Renal pelvis (tissue), 4 donors: ENCODE results near the gene AFAP1L2. TPM values are rescaled to one million over a fixed set of nuclear protein-coding genes. Genes with fewer than 3 reads are reported as not detected.
"Not testable (repeated sequence)": the region's sequence is repeated elsewhere in the genome, so short reads cannot be mapped to it uniquely, and the experiment has no call there.

Experiments
- DNase-seq: peaks from one replicate; pipeline ENCODE4 v3.0.0-alpha.2; 2013
- polyA plus RNA-seq, 3 donors: library from polyadenylated mRNA; unstranded; fragments of 120-200 nt; gene quantifications; one replicate each; pipeline ENCODE4 v1.2.1, GENCODE V29; 2013; ENCODE audit not compliant: insufficient read length in 3 of 3

AFAP1L2 gene
- polyA plus RNA-seq, 3 donors: 40.1 to 45.6 (median 42.1) TPM

DNA sequence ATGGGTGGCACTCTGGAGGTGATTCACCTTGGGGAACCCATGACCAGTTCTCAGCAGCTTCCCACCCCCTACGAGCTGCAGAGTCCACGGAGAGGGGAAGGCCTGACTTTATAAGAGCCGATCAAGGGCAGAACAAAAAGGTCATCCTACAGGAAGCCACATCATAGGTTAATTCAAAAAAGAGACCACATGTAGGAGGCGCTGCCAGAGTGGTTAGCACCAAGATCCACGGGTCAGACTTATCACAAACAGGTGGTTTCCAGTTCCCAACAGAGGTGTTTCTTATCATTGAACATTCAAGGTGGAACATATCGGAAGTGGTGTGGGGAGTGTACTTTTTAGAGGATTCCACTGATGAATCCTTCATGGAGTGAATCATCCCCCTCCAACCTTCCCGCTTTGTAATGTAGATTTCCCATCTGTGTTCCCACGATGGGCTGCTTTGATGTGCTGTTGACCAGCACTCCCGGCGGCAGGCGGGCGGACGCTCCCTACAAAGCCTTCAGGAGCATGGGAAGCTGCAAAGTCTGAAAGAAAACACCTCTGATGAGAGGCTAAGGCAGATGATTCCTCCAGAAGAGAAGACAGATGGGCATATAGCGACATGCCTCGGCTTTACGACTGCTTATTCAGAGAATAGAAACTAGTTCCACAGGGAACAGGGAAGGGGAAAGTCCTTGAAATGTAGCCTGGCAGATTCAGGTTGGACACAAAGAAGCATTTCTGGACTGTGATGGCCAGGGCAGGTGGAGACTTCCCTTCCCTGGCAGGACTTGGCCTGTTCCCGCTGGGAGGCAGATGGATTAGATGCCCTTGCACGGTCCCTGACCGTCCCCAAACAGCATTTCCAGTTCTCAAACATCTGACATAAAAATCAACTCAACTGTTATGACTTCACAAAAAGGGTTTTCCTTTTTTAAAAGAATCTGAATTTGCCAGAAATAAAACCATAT lies 66.5 kb downstream of the AFAP1L2 start:
- DNase-seq: no peak

DNA sequence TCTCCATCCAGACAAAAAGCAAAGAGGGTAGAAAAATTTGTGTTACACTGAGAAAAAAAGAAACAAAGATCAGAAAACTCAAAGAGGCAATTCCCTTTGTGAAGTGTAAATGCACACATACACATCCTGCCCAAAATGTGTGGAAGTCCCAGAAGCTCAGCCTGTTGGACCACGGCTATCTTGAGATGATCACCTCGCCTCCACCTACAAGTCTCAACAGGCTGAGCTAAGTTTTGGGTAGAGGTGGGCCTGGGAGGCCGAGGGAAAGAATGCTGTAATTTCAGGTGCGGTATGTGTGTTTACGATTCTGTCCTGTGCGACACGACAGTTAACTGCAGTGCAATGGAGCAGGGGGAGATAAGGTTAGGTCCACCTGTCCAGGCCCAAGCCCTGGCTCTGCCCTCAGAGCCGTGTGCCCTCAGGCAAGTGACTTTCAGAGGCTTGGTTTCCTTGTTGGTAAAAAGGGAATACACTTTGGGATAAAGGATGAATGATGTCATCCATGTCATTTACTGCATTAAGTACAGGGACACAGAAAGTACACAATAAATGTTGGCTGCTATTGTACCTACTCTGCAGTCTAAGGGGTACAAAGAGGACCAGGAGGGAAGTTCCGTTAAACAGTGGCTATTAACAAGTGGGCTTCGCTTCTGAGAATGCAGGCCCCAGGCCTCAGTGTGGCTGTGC lies 67.3 kb downstream of the AFAP1L2 start:
- DNase-seq: no peak

DNA sequence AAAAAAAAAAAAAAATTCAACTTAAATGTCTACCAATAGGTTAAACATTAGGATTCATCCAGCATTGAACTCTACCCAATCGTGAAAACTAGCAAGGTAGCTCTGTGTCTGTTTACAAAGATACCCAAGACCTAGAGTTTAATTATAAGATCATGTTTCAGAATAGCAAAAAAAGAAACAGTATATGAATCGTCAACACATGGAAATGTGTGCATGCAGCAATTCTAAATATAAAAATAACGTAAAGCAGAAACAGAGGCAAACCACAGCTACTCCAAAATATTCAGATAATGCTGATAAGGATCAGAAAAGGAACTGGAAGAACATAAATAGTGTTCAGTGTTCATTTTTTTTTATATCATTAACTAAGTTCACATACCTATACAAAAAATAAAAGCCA lies 68.7 kb downstream of the AFAP1L2 start:
- no peak for DNase-seq

GRCh38 chr10:114334301-114334700 lies 70.0 kb downstream of the AFAP1L2 start:
- no peak for DNase-seq

DNA sequence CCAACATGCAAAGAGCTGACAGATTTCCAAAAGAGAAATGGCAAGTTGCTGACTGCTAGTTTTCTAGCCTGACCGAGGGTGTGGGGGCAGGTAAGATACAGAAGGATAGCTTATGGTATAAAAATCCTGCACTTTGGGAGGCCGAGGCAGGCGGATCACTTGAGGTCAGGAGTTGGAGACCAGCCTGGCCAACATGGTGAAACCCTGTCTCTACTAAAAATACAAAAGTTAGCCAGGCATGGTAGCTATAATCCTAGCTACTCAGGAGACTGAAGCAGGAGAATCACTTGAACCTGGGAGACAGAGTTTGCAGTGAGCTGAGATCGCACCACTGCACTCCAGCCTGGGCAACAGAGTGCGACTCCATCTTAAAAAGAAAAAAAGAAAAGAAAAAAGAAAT lies 70.9 kb downstream of the AFAP1L2 start:
- not testable (repeated sequence) for DNase-seq

DNA sequence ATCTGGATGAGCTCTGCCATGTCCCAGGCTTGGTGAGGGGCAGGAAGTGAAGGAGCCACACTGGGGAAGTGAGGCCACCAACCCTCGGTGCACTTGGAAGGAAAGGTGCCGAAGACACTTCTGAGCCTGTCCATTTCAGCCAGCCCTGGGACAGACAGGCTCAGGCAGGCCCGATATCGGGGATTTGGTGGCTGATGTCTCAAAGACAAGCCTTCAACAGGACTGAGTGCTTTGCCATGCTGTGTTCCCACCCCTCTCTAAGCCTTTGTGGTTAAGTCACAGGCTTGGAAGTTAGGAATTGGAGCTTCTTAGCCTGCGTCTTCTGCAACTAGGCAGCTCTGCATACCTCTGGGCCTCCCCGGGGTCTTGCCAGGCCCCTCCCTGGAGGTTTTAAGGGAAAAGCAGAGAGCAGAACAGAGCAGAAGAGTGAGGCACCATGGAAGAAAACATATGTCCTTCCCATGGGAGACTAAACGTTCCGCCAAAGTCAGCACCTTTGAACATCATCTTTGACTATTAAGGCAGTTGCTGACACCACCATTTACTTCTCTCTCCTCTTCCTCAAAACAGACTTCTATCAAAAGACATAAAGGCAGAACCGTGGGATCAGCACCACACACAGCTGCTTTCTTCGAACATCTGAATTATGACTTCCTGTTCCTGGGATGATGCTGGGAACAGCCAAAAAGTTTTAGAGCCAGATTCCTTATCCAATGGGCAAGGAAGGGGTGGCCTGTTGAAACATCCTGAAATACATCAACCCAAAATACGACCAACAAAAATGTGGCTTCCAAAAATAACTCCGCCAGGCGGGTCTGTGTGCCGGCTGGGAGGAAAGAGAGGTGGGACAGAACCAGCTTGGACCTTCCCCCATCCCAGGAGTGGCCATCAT lies 71.8 kb downstream of the AFAP1L2 start:
- DNase-seq: no peak

DNA sequence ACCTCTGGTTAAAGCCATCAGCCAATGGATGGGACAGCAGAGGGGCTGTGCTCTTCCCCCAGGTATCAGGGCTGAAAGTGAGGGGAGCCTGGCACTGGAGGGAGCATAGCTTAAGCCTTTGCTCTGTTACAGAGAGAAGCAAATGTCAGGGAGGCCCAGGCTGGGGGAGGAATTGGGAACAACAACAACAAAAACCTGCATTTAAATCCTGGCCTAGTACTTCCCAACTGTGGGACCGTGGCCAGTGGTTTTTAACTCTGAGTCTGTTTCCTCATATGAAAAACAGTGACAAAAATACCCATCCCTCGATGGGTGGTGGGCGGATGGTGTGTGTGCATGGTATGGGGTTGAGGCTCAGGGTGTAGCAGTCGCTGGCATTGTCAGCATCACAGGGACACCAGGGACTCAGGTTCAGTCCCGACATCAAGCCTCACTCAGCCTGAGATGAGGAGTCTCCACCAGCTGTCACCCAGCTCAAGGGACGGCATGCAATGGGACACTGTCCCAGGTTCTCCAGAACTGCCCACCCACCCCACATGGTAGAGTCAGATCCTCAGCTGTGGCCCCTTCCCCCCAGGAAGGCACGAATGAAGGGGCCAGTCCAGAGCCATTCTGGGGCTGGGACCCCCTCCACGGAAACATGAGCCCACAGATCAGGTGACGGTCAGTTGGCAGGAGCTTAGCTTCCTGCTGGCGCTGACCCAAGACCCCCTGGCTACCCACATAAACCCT lies 74.5 kb downstream of the AFAP1L2 start:
- no peak for DNase-seq

DNA sequence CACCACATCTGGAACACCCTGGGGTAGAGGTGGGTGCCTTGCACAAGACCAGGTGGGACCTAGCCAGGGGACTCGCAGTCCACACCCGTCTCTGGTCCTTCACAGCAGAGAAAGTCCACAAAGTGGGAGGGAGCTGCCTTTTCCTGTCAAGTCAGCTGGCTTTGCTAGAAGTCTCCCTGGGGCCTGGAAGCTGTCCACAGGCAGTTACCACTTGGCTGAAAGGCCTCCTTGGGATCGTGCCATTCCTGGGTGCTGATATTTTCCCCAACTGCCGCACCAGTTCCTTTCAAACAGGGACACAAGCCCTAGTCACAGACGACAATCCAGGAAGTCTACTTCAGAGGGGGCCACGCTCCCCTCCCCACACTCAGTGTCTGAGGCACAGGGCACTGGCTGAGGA lies 75.4 kb downstream of the AFAP1L2 start:
- no peak for DNase-seq

DNA sequence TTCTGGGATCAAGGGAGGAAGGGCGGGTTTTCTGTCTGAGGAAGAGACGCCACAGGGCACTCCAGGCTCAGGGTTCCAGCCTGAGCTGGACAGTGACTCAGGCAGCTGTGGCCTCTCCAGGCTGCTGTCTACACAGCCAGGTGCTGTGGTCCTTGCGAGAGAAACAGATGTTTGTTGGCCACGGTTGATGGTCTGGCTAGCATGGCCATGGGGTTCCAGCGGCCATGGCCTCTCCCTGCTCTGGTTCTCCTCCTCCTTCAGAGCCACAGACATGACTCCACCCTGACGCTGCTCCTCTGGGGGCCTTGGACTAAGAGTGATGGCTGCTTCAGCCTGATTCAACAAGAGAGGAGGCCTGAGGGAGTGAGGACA lies 75.9 kb downstream of the AFAP1L2 start:
- DNase-seq: no peak

DNA sequence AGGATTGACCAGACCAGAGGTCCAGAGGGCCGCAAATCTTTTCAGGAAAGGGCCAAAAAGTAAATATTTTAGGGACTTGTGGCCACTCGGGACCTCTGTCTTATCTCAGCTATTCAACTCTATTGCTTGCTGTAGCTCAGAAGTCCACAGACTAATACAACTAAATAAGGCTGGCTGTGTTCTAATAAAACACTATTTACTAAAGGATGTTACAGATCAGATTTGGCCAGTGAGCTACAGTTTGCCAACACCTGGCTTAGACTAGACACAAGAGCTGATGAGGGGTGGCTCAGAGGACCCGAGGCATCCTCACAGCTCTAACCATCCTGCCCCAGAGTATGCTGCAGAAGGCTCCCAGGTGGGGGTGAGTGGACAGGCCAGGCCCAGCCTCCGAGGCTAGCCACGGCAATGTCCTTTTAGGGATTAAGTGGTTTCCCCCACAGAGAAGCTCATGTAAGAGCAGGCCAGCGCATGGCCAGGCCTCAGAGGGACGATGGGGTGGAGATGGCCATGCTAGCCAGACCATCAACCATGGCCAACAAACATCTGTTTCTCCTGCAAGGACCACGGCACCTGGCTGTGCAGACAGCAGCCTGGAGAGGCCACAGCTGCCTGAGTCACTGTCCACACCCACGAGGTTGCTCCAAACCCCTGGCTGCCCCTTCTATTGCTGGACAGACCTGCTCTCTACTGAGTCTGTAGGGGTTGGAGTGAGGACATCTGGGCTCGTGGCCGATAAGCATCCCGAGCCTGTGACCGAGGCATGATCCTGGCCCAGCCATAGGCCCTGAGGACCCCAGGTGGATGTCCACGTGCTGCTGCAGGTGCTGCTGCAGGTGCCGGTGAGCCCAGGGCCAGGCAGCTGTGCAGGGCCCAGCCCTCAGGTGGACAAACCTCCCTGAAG lies 76.5 kb downstream of the AFAP1L2 start:
- no peak for DNase-seq

DNA sequence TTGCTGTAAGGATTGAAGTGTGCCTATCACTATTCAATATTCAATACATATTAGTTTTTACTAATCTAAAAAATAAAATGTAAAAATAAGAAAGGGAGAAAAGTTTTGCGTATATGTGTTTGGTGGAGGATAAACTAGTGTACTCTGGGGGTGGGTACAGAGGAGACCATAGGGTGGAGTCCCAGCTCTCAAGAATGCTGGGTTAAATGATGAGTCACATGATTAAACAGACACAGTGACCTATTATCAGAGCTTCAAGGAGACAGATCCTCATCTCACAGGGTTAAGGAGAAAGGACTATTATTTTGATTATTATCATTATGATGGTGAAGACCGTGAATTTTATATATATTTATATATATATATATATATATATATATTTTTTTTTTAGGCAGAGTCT lies 77.5 kb downstream of the AFAP1L2 start:
- no peak for DNase-seq

- no peak for DNase-seq
These were observed 81.3 kb downstream of the AFAP1L2 start for GRCh38 chr10:114323023-114323422.

DNA sequence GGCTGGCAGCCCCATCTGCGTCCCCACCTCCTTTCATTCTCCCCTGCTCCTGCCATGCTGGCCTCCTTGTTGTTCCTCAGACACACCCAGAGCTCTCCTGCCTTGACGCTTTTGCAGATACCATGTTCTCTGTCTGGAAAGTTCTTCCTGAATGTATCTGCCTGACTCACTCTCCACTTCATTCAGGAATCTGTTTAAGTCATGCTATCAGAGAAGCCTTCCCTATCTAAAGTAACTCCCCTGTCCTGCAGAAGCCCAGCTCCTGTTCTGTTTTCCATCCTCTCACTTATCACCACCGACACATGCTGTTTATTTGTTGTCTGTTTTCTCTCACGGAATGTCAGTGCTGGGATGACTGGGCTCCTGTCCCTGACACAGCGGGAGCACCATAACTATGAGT lies 82.0 kb downstream of the AFAP1L2 start:
- no peak for DNase-seq

- DNase-seq: no peak
These were observed 83.8 kb downstream of the AFAP1L2 start for GRCh38 chr10:114320249-114321116.

DNA sequence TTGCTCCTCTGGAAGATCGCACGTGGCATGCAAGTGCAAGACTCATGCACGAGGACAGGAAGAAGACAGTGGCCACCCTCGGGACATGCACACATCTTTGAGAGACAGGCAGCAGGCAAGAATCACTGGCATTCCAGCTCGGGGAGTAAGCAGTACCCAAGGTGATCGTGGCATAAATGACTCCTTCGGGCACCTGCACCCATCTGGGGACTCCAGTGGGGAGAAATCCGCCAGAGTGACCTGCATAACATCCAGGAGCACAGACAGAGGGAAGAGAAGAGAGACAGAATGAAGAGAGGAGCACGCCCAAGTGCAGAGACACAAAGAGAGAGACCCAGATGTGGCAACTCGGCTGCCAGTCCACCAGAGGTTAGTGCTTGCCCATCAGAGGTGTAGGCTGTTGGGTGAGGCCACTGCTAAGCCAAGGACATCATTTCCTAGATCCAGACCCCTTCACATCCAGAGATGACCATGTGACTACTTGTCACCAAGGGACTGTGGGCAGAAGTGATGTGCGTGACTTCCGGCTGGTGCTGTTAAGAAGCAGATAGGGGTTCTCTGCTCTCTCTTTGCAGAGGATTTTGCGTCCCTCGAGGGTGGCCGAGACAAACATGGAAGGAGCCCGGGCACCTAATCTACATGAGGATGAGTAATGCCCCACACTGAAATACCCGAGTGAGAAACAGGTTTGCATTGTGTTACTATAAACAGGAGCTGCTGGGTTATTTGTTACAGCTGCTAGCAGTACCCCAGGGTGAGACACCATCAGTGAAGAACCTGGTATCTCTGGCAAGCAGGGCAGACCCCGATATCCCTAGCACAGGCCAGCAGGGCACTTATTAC lies 84.7 kb downstream of the AFAP1L2 start:
- no peak for DNase-seq

GRCh38 chr10:114316744-114317143 lies 87.6 kb downstream of the AFAP1L2 start:
- DNase-seq: no peak

DNA sequence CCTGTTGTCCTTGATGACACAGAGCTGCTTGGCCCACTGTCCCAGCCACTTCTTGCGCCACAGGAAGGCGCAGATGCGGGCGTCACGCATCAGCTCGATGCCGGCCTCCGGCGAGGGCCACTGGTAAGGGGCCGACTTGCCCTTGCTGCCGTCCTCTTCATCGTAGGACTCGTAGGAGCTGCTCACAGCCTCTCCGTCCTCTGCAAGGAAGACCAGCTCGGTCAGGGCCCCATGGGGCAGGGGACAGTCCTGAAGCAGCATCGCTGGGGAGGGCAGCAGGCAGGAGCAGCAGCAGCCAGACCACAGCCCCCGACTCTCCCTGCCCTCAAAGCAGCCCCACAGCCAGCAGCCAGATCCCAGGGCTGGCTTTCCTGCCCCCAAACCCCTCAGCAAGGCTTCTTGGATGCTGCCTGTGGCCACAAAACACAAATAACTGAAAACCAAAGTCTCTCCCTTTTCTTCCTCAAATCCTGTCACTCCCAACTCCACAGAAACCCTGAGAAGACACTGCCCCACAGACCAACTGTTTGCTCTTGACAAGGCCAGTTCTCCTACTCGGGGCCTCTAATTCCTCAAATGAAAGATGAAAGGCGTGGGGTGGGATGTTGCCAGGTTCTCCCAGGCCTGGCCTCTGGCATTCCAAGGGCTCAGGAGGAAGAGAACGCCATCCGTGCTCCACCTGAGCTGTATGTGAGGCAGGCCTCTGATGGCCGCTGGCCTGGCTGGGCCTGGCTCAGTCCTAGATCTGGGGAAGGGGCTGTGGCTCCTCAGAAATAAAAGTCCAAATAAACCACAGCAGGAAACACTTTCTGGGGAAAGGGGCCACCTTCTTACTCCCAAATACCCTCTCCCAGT lies 88.5 kb downstream of the AFAP1L2 start:
- DNase-seq: no peak
